H1 (cell line): ENCODE measurements around the gene UBP1. TPM values are rescaled to one million over a fixed set of nuclear protein-coding genes. Genes with fewer than 3 reads are reported as not detected.

ENCODE experiments used
- CHD2 ChIP-seq: IDR thresholded peaks from 2 replicates; pipeline ENCODE4 v1.6.1; 2012; ENCODE audit warnings: low read length, improper control_type of control experiment
- CREB1 ChIP-seq: IDR thresholded peaks from 2 replicates; pipeline ENCODE4 v1.6.1; 2012; ENCODE audit warnings: inconsistent platforms
- GTF2F1 ChIP-seq: IDR thresholded peaks from 2 replicates; pipeline ENCODE4 v1.6.1; 2012; ENCODE audit warnings: low read depth, low read length, improper control_type of control experiment, borderline replicate concordance
- HDAC2 ChIP-seq, 2 experiments: fragments of 300-600 bp in 1 of 2; sonication (generic) in 1 of 2; IDR thresholded peaks; 2 replicates each; pipeline ENCODE4 v1.6.1; 2011 to 2012; ENCODE audit warnings: low read depth in 2 of 2, low read length in 2 of 2, mild to moderate bottlenecking in 2 of 2, moderate library complexity in 2 of 2, borderline replicate concordance in 1 of 2, inconsistent platforms in 1 of 2
- POLR2A ChIP-seq, 2 experiments: IDR thresholded peaks; 1 replicate in 1 of 2; 2 replicates in 1 of 2; pipeline ENCODE4 v1.6.1; 2011; ENCODE audit warnings: low read depth in 2 of 2, low read length in 2 of 2, mild to moderate bottlenecking in 2 of 2; ENCODE audit errors: control extremely low read depth in 1 of 2
- SIN3A ChIP-seq, 2 experiments: IDR thresholded peaks in 1 of 2; conservative IDR thresholded peaks in 1 of 2; 2 replicates each; pipeline ENCODE4 v1.6.1; 2011 to 2012; ENCODE audit warnings: low read length in 2 of 2, improper control_type of control experiment in 1 of 2, low read depth in 1 of 2, mild to moderate bottlenecking in 1 of 2
- SIRT6 ChIP-seq: IDR thresholded peaks from one replicate; pipeline ENCODE4 v1.7.1; 2012; ENCODE audit warnings: low read length, inconsistent platforms
- SP1 ChIP-seq: IDR thresholded peaks from 2 replicates; pipeline ENCODE4 v1.6.1; 2011; ENCODE audit warnings: low read depth, low read length
- SP4 ChIP-seq: IDR thresholded peaks from 2 replicates; pipeline ENCODE4 v1.6.1; 2012; ENCODE audit warnings: low read length, inconsistent platforms
- polyA plus RNA-seq, 7 experiments: library from polyadenylated mRNA; depleted of rRNA in 3 of 7; stranded (reverse) in 5 of 7; unstranded in 2 of 7; fragments of >200 nt in 5 of 7; fragments of 200-250 nt in 2 of 7; gene quantifications; 1 replicate in 5 of 7; 2 replicates in 1 of 7; 4 replicates in 1 of 7; pipeline versions ENCODE4 v1.2.1 to v1.2.3, GENCODE V29; 2011 to 2013; ENCODE audit warnings: missing spikeins in 2 of 7, mixed read lengths in 2 of 7
- total RNA-seq: library from RNA; stranded (reverse); fragmentation: NEBNext Ultra II Directional; extraction: Animal tissue kit (Norgen Biotek cat#: 25700); gene quantifications from 2 replicates; pipeline ENCODE4 v1.2.1, GENCODE V29; 2021
- TF ChIP-seq, protein P1 (sequence below): fragments of 300-600 bp; sonication (generic); IDR thresholded peaks from 2 replicates; pipeline ENCODE4 v1.7.1; 2012; ENCODE audit warnings: low read length, moderate library complexity, mild to moderate bottlenecking, inconsistent platforms; ENCODE audit not compliant: insufficient replicate concordance
- TF ChIP-seq, protein P2 (sequence below): IDR thresholded peaks from 2 replicates; pipeline ENCODE4 v1.6.1; 2011; ENCODE audit warnings: low read depth, mild to moderate bottlenecking, low read length; ENCODE audit not compliant: insufficient read depth

Gene UBP1
- total and polyA plus RNA-seq, 2 of the 8 experiments (the other 6 are each of a cell fraction or from before 2014, with no cell fraction given) = 47.3 to 71.9 TPM

DNA sequence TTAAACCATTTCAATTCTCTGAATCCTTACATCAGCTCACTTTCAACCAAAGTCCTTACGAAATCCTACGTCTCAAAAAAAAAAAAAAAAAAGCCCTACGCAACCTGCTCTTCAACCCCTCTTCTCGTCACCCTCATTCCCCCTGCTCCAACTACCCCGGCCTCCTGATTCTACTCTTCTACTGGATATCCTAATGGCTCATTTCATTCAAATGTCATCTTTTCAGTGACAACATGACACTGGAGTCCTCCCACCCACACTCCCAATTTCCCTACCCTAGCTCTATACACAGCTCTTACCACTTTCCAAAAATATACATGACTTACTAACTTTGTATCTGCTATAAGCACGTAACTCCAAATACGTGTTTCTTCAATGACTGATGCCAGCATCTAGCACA, 11.5 kb downstream of the UBP1 start (continued):
- TF ChIP-seq, protein P1, sequence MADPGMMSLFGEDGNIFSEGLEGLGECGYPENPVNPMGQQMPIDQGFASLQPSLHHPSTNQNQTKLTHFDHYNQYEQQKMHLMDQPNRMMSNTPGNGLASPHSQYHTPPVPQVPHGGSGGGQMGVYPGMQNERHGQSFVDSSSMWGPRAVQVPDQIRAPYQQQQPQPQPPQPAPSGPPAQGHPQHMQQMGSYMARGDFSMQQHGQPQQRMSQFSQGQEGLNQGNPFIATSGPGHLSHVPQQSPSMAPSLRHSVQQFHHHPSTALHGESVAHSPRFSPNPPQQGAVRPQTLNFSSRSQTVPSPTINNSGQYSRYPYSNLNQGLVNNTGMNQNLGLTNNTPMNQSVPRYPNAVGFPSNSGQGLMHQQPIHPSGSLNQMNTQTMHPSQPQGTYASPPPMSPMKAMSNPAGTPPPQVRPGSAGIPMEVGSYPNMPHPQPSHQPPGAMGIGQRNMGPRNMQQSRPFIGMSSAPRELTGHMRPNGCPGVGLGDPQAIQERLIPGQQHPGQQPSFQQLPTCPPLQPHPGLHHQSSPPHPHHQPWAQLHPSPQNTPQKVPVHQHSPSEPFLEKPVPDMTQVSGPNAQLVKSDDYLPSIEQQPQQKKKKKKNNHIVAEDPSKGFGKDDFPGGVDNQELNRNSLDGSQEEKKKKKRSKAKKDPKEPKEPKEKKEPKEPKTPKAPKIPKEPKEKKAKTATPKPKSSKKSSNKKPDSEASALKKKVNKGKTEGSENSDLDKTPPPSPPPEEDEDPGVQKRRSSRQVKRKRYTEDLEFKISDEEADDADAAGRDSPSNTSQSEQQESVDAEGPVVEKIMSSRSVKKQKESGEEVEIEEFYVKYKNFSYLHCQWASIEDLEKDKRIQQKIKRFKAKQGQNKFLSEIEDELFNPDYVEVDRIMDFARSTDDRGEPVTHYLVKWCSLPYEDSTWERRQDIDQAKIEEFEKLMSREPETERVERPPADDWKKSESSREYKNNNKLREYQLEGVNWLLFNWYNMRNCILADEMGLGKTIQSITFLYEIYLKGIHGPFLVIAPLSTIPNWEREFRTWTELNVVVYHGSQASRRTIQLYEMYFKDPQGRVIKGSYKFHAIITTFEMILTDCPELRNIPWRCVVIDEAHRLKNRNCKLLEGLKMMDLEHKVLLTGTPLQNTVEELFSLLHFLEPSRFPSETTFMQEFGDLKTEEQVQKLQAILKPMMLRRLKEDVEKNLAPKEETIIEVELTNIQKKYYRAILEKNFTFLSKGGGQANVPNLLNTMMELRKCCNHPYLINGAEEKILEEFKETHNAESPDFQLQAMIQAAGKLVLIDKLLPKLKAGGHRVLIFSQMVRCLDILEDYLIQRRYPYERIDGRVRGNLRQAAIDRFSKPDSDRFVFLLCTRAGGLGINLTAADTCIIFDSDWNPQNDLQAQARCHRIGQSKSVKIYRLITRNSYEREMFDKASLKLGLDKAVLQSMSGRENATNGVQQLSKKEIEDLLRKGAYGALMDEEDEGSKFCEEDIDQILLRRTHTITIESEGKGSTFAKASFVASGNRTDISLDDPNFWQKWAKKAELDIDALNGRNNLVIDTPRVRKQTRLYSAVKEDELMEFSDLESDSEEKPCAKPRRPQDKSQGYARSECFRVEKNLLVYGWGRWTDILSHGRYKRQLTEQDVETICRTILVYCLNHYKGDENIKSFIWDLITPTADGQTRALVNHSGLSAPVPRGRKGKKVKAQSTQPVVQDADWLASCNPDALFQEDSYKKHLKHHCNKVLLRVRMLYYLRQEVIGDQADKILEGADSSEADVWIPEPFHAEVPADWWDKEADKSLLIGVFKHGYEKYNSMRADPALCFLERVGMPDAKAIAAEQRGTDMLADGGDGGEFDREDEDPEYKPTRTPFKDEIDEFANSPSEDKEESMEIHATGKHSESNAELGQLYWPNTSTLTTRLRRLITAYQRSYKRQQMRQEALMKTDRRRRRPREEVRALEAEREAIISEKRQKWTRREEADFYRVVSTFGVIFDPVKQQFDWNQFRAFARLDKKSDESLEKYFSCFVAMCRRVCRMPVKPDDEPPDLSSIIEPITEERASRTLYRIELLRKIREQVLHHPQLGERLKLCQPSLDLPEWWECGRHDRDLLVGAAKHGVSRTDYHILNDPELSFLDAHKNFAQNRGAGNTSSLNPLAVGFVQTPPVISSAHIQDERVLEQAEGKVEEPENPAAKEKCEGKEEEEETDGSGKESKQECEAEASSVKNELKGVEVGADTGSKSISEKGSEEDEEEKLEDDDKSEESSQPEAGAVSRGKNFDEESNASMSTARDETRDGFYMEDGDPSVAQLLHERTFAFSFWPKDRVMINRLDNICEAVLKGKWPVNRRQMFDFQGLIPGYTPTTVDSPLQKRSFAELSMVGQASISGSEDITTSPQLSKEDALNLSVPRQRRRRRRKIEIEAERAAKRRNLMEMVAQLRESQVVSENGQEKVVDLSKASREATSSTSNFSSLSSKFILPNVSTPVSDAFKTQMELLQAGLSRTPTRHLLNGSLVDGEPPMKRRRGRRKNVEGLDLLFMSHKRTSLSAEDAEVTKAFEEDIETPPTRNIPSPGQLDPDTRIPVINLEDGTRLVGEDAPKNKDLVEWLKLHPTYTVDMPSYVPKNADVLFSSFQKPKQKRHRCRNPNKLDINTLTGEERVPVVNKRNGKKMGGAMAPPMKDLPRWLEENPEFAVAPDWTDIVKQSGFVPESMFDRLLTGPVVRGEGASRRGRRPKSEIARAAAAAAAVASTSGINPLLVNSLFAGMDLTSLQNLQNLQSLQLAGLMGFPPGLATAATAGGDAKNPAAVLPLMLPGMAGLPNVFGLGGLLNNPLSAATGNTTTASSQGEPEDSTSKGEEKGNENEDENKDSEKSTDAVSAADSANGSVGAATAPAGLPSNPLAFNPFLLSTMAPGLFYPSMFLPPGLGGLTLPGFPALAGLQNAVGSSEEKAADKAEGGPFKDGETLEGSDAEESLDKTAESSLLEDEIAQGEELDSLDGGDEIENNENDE = no peak
- TF ChIP-seq HDAC2 (IDR thresholded peaks at IDR 0.05; ENCODE audit: borderline replicate concordance in 1 of 2, low read depth in 2 of 2, low read length in 2 of 2) = no peak
- TF ChIP-seq CHD2 = no peak
- TF ChIP-seq CREB1 = no peak
- no peak for TF ChIP-seq SIN3A (conservative IDR thresholded peaks at IDR 0.05 in 1 of 2, IDR thresholded peaks at IDR 0.05 in 1 of 2; ENCODE audit: low read depth in 1 of 2, low read length in 2 of 2)
- TF ChIP-seq POLR2A (IDR thresholded peaks at IDR 0.05; ENCODE audit: control extremely low read depth in 1 of 2, low read depth in 2 of 2, low read length in 2 of 2) = no peak
- TF ChIP-seq GTF2F1 = no peak
- TF ChIP-seq SP1 = no peak
- no peak for TF ChIP-seq SIRT6
- TF ChIP-seq SP4 = no peak
- TF ChIP-seq, protein P2, sequence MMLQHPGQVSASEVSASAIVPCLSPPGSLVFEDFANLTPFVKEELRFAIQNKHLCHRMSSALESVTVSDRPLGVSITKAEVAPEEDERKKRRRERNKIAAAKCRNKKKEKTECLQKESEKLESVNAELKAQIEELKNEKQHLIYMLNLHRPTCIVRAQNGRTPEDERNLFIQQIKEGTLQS = no peak
